Smooth muscle cell (in vitro differentiated cells): ENCODE results near the gene CYTH1. TPM values are rescaled to one million over a fixed set of nuclear protein-coding genes. Genes with fewer than 3 reads are reported as not detected.

Source experiments
- DNase-seq: peaks from one replicate; lab custom pipeline; 2025; ENCODE audit not compliant: unreplicated experiment; lab: John Stamatoyannopoulos, UW
- H2AFZ ChIP-seq: fragments of 200-600 bp; sonication (generic); 2 replicates; pipeline ENCODE4 v1.6.0; 2016; ENCODE audit warnings: antibody characterized with exemption, low read depth, mild to moderate bottlenecking
- H3F3A ChIP-seq: fragments of 200-600 bp; sonication (generic); 2 replicates; pipeline ENCODE4 v1.6.0; 2017; ENCODE audit warnings: antibody characterized with exemption, low read depth
- H3K27ac ChIP-seq: fragments of 200-600 bp; sonication (generic); 2 replicates; pipeline ENCODE4 v1.5.1; 2016; ENCODE audit warnings: low read depth, mild to moderate bottlenecking
- H3K27me3 ChIP-seq: fragments of 200-600 bp; sonication (generic); 2 replicates; pipeline ENCODE4 v1.6.1; 2016; ENCODE audit warnings: low read depth, mild to moderate bottlenecking
- H3K36me3 ChIP-seq: fragments of 200-600 bp; sonication (generic); 2 replicates; pipeline ENCODE4 v1.5.1; 2016; ENCODE audit warnings: low read depth
- H3K4me1 ChIP-seq: fragments of 200-600 bp; sonication (generic); 2 replicates; pipeline ENCODE4 v1.5.1; 2016; ENCODE audit warnings: low read depth
- H3K4me2 ChIP-seq: fragments of 200-600 bp; sonication (generic); 2 replicates; pipeline ENCODE4 v1.6.0; 2016; ENCODE audit warnings: mild to moderate bottlenecking
- H3K4me3 ChIP-seq: fragments of 200-600 bp; sonication (generic); 2 replicates; pipeline ENCODE4 v1.5.1; 2016; ENCODE audit warnings: mild to moderate bottlenecking
- H3K79me2 ChIP-seq: fragments of 200-600 bp; sonication (generic); 2 replicates; pipeline ENCODE4 v1.6.0; 2016; ENCODE audit warnings: low read depth, mild to moderate bottlenecking
- H3K9ac ChIP-seq: fragments of 200-600 bp; sonication (generic); 2 replicates; pipeline ENCODE4 v1.6.0; 2016; ENCODE audit warnings: low read depth
- H3K9me3 ChIP-seq: fragments of 200-600 bp; sonication (generic); replicated peaks from 2 replicates; pipeline ENCODE4 v1.5.1; 2016; ENCODE audit warnings: low read depth
- H4K20me1 ChIP-seq: fragments of 200-600 bp; sonication (generic); 2 replicates; pipeline ENCODE4 v1.6.0; 2016; ENCODE audit warnings: low read depth
- WGBS: methylation state at CpG from one replicate; pipeline ENCODE4 v1.1.7; 2016; ENCODE audit warnings: low lambda C conversion rate; 5-methylcytosine and 5-hydroxymethylcytosine counted together
- polyA plus RNA-seq: library from polyadenylated mRNA; unstranded; fragments of >200 nt; fragmentation: Nextera tagmentation; extraction: Ambion mirVana; gene quantifications from 2 replicates; pipeline ENCODE4 v1.2.1, GENCODE V29; 2016
- total RNA-seq: library from RNA; depleted of rRNA; stranded (reverse); fragments of >200 nt; gene quantifications from 2 replicates; pipeline ENCODE4 v1.2.3, GENCODE V29; 2014
- TF ChIP-seq, protein P1 (sequence below): fragments of 200-600 bp; sonication (generic); IDR thresholded peaks from 2 replicates; pipeline ENCODE4 v1.5.1; 2017; ENCODE audit warnings: borderline replicate concordance, mild to moderate bottlenecking, antibody characterized with exemption; ENCODE audit not compliant: insufficient read depth, poor library complexity, severe bottlenecking

The CYTH1 gene
- total and polyA plus RNA-seq, 2 experiments from 2014 or later: 14.1 to 19.3 TPM

DNA sequence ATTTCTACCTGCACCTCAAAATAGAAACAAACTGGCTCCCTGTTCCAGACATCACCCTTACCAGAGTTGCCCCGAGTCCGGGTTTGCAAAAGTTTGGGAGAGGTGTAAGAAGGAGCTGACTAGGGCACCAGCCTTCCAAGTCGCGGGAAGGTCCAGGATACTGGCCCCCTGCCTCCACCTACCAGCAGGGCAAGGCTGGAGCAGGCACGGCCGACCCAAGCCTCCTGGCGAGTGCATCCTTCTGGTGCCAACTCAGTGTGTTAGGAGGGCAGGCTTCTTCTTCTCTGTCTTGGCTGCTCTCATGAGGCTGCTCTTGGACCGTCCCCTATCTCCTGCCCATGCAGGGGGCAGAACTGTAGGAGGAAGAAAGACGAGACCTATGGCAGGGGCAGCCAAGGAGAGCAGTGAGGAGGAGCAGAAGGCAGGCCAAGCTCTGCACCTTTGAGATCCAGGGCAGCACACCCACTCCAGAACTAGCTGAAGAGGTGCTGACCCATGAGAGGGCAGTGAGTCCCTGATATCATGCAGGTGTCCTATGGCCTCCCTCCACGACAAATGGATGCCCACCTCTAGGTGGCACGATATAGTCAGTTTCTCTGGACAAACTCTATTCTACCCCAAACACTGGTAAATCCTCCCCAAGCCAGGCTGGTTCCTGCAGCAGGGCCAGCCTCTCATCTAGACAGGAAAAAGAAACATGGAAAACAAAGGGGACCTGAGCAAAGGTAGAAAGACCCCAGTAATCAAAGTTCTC, 54.4 kb downstream of the CYTH1 start:
- no peak overlapping the region for H3K9ac ChIP-seq
- TF ChIP-seq, protein P1, sequence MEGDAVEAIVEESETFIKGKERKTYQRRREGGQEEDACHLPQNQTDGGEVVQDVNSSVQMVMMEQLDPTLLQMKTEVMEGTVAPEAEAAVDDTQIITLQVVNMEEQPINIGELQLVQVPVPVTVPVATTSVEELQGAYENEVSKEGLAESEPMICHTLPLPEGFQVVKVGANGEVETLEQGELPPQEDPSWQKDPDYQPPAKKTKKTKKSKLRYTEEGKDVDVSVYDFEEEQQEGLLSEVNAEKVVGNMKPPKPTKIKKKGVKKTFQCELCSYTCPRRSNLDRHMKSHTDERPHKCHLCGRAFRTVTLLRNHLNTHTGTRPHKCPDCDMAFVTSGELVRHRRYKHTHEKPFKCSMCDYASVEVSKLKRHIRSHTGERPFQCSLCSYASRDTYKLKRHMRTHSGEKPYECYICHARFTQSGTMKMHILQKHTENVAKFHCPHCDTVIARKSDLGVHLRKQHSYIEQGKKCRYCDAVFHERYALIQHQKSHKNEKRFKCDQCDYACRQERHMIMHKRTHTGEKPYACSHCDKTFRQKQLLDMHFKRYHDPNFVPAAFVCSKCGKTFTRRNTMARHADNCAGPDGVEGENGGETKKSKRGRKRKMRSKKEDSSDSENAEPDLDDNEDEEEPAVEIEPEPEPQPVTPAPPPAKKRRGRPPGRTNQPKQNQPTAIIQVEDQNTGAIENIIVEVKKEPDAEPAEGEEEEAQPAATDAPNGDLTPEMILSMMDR: no peak
- H3K4me3 ChIP-seq: no peak overlapping the region
- WGBS: 94% methylated on average over 11 of the region's 11 CpGs
- H4K20me1 ChIP-seq: peaks cover 92% of the 10 kb centered on the region
- DNase-seq: no peak
- H3K36me3 ChIP-seq: no peaks in the 10 kb centered on the region
- H3K4me2 ChIP-seq: no peak overlapping the region
- H3F3A ChIP-seq: no peaks in the 10 kb centered on the region
- no peak overlapping the region for H3K27ac ChIP-seq
- H3K79me2 ChIP-seq: peaks cover 65% of the 10 kb centered on the region
- no peaks in the 10 kb centered on the region for H3K9me3 ChIP-seq
- H3K4me1 ChIP-seq: peaks cover 24% of the 10 kb centered on the region
- no peak overlapping the region for H2AFZ ChIP-seq
- H3K27me3 ChIP-seq: no peaks in the 10 kb centered on the region

DNA sequence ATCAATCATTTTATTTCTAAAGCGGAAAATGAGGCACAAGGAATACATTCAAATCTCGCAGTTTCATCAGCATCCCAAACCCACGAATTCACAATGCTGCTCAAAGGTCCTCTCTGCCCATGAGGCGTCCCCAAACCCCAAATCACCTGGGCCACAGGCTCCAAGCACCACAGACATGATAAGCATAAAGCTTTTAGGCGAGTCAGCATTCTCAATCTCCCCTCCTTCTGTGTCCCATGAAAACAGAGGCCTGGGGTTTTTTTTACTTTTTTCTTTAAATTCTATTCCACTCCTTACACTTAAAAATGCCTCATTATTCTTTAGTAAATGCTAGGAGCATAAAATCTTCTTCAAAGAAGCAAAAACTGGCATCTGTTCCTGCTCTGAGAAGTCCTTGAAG, 55.0 kb downstream of the CYTH1 start:
- Histone ChIP-seq H3K9me3 (no peaks in the 10 kb centered on the region), H2AFZ (no peak overlapping the region), H3K4me1 (peaks cover 29% of the 10 kb centered on the region), H3K4me2 (no peak overlapping the region), H3F3A (no peaks in the 10 kb centered on the region), H3K27ac (no peak overlapping the region), H4K20me1 (peaks cover 92% of the 10 kb centered on the region), H3K9ac (no peak overlapping the region), H3K79me2 (peaks cover 68% of the 10 kb centered on the region), H3K36me3 (no peaks in the 10 kb centered on the region), H3K27me3 (no peaks in the 10 kb centered on the region), H3K4me3 (no peak overlapping the region)
- 95% methylated on average over 5 of the region's 5 CpGs for WGBS
- TF ChIP-seq, protein P1: no peak
- no peak for DNase-seq

DNA sequence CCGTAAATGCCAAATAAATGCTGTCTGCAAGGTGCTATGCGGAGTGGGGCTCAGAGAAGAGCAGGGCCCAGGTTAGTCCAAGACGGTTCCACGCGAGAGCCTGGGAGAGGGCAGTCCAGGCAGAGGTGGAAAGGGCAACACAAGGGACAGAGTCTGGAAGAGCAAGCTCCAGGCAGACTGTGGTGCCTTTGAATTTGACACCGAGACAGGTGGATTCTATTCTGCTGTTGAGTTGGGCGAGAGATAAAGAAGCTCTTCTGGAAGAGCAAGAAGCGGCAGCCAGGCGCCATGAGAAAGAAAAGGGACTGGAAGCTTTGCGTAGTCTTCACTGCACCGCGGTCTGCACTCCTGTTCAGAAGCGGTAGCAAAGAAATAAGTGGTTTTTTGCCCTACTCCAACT, 55.6 kb downstream of the CYTH1 start:
- Histone ChIP-seq H3K4me1 (peaks cover 32% of the 10 kb centered on the region), H3K9ac (no peak overlapping the region), H3K4me3 (no peak overlapping the region), H4K20me1 (peaks cover 92% of the 10 kb centered on the region), H3K9me3 (no peaks in the 10 kb centered on the region), H3K79me2 (peaks cover 72% of the 10 kb centered on the region), H2AFZ (no peak overlapping the region), H3K27me3 (no peaks in the 10 kb centered on the region), H3K27ac (no peak overlapping the region), H3K36me3 (no peaks in the 10 kb centered on the region), H3K4me2 (no peak overlapping the region), H3F3A (no peaks in the 10 kb centered on the region)
- TF ChIP-seq, protein P1: no peak
- no peak for DNase-seq
- WGBS: 93% methylated on average over 13 of the region's 13 CpGs
